ENCODE data around the gene GALNT12. TPM values are rescaled to one million over a fixed set of nuclear protein-coding genes. Genes with fewer than 3 reads are reported as not detected.

Gene GALNT12
- total RNA-seq, 1 donor from 2014 or later = 4.6 TPM

- Mint-ChIP-seq H3K4me1 (no peaks in the 10 kb centered on the region), H3K36me3 (ENCODE audit: low read depth) (no peaks in the 10 kb centered on the region), H3K4me3 (no peak overlapping the region), H3K9me3 (no peaks in the 10 kb centered on the region), H3K27ac (ENCODE audit: unreplicated experiment) (no peak overlapping the region), H3K27me3 (ENCODE audit: low read depth) (no peaks in the 10 kb centered on the region)
- TF ChIP-seq, protein P1, sequence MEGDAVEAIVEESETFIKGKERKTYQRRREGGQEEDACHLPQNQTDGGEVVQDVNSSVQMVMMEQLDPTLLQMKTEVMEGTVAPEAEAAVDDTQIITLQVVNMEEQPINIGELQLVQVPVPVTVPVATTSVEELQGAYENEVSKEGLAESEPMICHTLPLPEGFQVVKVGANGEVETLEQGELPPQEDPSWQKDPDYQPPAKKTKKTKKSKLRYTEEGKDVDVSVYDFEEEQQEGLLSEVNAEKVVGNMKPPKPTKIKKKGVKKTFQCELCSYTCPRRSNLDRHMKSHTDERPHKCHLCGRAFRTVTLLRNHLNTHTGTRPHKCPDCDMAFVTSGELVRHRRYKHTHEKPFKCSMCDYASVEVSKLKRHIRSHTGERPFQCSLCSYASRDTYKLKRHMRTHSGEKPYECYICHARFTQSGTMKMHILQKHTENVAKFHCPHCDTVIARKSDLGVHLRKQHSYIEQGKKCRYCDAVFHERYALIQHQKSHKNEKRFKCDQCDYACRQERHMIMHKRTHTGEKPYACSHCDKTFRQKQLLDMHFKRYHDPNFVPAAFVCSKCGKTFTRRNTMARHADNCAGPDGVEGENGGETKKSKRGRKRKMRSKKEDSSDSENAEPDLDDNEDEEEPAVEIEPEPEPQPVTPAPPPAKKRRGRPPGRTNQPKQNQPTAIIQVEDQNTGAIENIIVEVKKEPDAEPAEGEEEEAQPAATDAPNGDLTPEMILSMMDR (conservative IDR thresholded peaks at IDR 0.05) = no peak
- no peak for DNase-seq (ENCODE audit: low read depth, low spot score)
These were observed 28.7 kb downstream of the GALNT12 start for GRCh38 chr9:98836206-98836605.

- Mint-ChIP-seq H3K4me3 (no peak overlapping the region), H3K27me3 (ENCODE audit: low read depth) (no peaks in the 10 kb centered on the region), H3K27ac (ENCODE audit: unreplicated experiment) (no peak overlapping the region), H3K36me3 (ENCODE audit: low read depth) (no peaks in the 10 kb centered on the region), H3K9me3 (no peaks in the 10 kb centered on the region), H3K4me1 (no peaks in the 10 kb centered on the region)
- TF ChIP-seq, protein P1 (conservative IDR thresholded peaks at IDR 0.05) = no peak
- DNase-seq (ENCODE audit: low read depth, low spot score) = no peak
These were observed 30.0 kb downstream of the GALNT12 start for GRCh38 chr9:98837516-98837915.

DNA sequence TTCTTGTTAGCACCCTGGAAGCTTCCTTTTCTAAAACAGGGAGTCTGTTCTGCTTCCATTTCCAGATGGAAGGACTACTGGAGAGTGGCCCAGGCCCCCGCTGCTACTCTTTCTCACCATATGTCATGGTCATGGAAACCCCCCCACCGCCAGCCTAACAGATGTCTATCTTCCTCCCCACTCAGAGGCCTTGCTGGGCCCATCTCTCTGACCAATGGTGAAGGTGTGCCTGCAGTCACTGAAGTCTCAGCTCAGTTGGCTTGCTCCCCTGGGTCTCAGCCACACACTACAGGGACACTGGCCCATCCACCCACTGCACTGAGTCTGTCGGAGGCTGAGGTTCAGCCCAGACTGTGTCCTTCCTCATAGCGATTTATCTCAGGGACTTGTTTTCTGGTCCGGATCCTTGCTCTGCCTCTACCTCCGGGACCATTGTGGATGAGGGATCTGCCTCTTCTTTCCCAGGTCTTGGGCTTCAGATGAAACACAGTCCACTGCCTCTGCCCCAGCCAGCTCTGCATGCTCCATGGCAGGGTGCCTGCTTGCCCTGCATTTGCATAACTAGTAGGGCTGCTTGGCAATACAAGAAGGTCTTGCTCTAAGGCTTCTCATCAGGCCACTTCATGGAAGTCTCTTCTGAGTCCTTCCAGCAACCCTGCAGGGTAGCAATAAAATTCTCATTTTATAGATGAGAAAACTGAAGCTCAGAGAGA, 30.8 kb downstream of the GALNT12 start:
- Mint-ChIP-seq H3K27ac (ENCODE audit: unreplicated experiment) (no peak overlapping the region), H3K4me3 (no peak overlapping the region), H3K36me3 (ENCODE audit: low read depth) (no peaks in the 10 kb centered on the region)

GRCh38 chr9:98838868-98839565, 31.5 kb downstream of the GALNT12 start:
- no peaks in the 10 kb centered on the region for H3K4me1 Mint-ChIP-seq
- H3K36me3 Mint-ChIP-seq (ENCODE audit: low read depth) = no peaks in the 10 kb centered on the region
- no peaks in the 10 kb centered on the region for H3K9me3 Mint-ChIP-seq
- no peaks in the 10 kb centered on the region for H3K27me3 Mint-ChIP-seq (ENCODE audit: low read depth)
- no peak overlapping the region for H3K4me3 Mint-ChIP-seq
- TF ChIP-seq, protein P1 (conservative IDR thresholded peaks at IDR 0.05) = no peak
- DNase-seq (ENCODE audit: low read depth, low spot score) = no peak
- H3K27ac Mint-ChIP-seq (ENCODE audit: unreplicated experiment) = peak overlapping the region; percentile 47

More for the DNA sequence above, 30.8 kb downstream of the GALNT12 start:
- TF ChIP-seq, protein P1 (conservative IDR thresholded peaks at IDR 0.05) = no peak
- H3K27me3 Mint-ChIP-seq (ENCODE audit: low read depth) = no peaks in the 10 kb centered on the region
- H3K9me3 Mint-ChIP-seq = no peaks in the 10 kb centered on the region
- DNase-seq (ENCODE audit: low read depth, low spot score) = no peak
- no peaks in the 10 kb centered on the region for H3K4me1 Mint-ChIP-seq

GRCh38 chr9:98839724-98840123, 32.3 kb downstream of the GALNT12 start:
- DNase-seq (ENCODE audit: low read depth, low spot score) = no peak
- Mint-ChIP-seq H3K36me3 (ENCODE audit: low read depth) (no peaks in the 10 kb centered on the region), H3K4me3 (no peak overlapping the region), H3K27me3 (ENCODE audit: low read depth) (no peaks in the 10 kb centered on the region), H3K9me3 (no peaks in the 10 kb centered on the region), H3K4me1 (no peaks in the 10 kb centered on the region), H3K27ac (ENCODE audit: unreplicated experiment) (no peak overlapping the region)
- TF ChIP-seq, protein P1 (conservative IDR thresholded peaks at IDR 0.05) = no peak

All from neural crest cell (in vitro differentiated cells).